Measurements from ENCODE around the gene CTBP1.

The CTBP1 gene

GRCh38 chr4:1199556-1200331 is 49.2 kb downstream of the CTBP1 start:
- DNase-seq (ENCODE audit: low read depth) = no peak
- no peak overlapping the region for H3K4me3 ChIP-seq (ENCODE audit: low read length)
- no peak for TF ChIP-seq CTCF (IDR thresholded peaks at IDR 0.05; ENCODE audit: insufficient read depth, low read depth, low read length, missing control alignments)

GRCh38 chr4:1198098-1198844 is 50.7 kb downstream of the CTBP1 start:
- no peak overlapping the region for H3K4me3 ChIP-seq (ENCODE audit: low read length)
- no peak for DNase-seq (ENCODE audit: low read depth)
- no peak for TF ChIP-seq CTCF (IDR thresholded peaks at IDR 0.05; ENCODE audit: insufficient read depth, low read depth, low read length, missing control alignments)

- H3K4me3 ChIP-seq (ENCODE audit: low read length) = no peak overlapping the region
- no peak for DNase-seq (ENCODE audit: low read depth)
- no peak for TF ChIP-seq CTCF (IDR thresholded peaks at IDR 0.05; ENCODE audit: insufficient read depth, low read depth, low read length, missing control alignments)
Measured at GRCh38 chr4:1196421-1197183, 52.3 kb downstream of the CTBP1 start.

GRCh38 chr4:1195891-1196401 is 53.0 kb downstream of the CTBP1 start:
- no peak for DNase-seq (ENCODE audit: low read depth)
- TF ChIP-seq CTCF (IDR thresholded peaks at IDR 0.05; ENCODE audit: insufficient read depth, low read depth, low read length, missing control alignments) = no peak
- H3K4me3 ChIP-seq (ENCODE audit: low read length) = no peak overlapping the region

- no peak overlapping the region for H3K4me3 ChIP-seq (ENCODE audit: low read length)
- DNase-seq (ENCODE audit: low read depth) = no peak
- no peak for TF ChIP-seq CTCF (IDR thresholded peaks at IDR 0.05; ENCODE audit: insufficient read depth, low read depth, low read length, missing control alignments)
Measured at GRCh38 chr4:1195109-1195671, 53.7 kb downstream of the CTBP1 start.

- DNase-seq (ENCODE audit: low read depth) = no peak
- no peak overlapping the region for H3K4me3 ChIP-seq (ENCODE audit: low read length)
- no peak for TF ChIP-seq CTCF (IDR thresholded peaks at IDR 0.05; ENCODE audit: insufficient read depth, low read depth, low read length, missing control alignments)
Measured at GRCh38 chr4:1194010-1194900, 54.7 kb downstream of the CTBP1 start.

Data from epithelial cell of esophagus (primary cell).